GM19043 (cell line): ENCODE data around the gene C22orf23.
"Not testable (repeated sequence)": the region's sequence is repeated elsewhere in the genome, so short reads cannot be mapped to it uniquely, and the experiment has no call there.

Source experiments
- ATAC-seq: cut with Tn5 transposase; IDR thresholded peaks from one replicate; pipeline ENCODE4 v1.9.1; 2021; ENCODE audit warnings: low read depth; ENCODE audit not compliant: unreplicated experiment

C22orf23 gene

DNA sequence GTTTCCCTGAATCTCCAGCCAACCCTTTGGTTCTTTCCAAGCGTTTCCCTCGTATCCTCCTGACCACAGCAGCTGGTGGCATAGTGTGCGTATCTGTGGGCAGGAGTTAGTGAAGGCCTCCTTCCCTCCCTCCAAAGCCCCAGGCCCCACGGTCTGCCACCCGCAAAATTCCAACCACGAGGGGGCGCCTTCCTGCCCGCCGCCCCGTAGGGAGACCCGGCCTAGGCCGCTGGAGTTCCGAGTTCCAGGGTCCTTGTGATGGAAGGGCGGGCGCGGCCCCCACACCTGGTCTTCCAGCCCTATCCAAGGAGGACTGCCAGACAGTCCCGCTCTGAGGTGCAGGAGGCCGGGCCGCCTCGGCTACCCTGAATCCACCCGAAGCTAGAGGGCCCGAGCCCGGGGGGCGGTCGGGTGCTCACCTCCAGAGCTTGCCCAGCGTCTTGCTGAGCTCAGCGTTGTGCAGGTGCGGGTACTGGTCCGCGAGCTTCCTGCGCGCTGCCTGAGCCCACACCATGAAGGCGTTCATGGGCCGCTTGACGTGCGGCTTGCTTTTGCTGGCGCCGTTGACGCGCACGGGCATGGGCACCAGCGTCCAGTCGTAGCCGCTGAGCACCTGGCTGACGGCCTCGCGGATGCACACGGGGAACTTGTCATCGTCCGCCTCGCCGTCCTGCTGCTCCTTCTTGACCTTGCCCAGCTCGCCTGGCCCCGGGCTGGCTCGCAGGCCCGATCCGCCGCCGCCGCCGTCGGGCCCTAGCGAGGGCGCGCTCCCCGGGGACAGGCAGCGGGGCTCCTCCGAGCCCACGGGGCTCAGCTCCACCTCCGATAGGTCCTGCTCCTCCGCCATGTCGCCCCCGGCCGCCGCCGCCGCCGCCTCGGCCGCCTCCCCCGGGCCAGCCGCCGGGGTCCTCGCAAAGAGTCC is 29.8 kb upstream of the C22orf23 start:
- ATAC-seq: no peak

DNA sequence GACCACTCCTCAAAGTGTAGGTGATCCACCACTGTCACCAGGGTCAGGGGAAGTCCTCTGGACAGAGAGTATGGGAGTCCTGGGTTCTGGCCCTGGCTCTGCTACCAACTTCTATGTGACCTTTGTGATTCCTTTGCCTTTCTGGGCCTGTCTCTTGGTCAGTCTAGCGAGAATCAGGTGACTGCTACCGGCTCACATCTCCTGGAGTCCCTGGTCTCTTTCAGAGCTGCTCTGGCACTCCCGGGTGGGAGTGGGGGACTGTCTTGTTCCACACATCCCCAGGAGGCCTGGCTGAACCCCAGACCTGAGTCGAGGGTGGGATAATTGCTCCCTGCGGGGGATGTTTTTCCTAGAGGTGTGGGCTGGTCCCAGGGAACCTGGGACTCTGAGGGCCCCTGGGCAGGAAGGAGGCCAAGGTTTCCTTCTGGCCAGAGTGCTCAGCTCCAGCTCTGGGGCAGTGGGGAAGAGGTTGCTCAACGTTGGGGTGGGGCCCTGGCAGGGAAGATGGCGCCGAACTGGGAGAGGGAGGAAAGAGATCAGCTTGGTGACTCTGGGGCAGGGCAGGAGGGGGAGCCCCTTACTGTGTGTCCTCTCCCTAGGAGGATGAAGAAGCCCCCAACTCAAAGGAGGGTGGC is 28.9 kb upstream of the C22orf23 start:
- no peak for ATAC-seq

DNA sequence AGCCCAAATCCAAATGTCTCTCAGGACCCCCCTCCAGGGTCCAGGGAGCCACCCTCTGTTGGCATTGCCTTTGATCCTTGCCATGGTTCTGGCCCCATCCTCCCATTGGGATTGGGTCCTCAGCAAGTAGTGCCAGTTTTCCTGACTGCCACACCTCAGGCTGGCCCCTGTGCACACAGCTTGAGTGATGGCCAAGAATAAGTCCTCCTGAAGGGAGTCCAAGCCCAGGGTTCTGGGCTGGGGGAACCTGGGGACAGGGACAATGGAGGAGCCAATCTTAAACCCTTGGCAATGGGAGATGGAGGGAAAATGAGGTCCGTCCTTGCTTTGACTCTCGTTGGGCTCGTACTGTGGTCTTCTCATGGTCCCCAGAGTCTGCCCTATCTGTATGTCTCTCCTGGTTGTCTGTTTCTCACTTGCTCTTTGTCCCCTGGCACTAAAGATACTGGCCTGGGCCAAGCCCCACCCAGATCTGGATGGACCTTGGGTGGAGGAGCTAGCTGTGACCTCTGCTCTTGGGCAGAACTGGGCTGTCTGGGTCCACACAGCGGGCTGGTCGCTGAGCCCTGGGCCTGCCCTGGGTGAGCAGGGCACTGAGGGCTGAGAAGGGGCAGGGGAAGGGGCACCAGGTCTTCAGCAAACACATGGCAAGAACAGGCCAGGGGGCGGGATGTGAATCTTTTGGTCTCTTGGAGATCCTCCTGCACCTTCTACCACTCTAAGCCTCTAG is 28.0 kb upstream of the C22orf23 start:
- ATAC-seq: no peak

DNA sequence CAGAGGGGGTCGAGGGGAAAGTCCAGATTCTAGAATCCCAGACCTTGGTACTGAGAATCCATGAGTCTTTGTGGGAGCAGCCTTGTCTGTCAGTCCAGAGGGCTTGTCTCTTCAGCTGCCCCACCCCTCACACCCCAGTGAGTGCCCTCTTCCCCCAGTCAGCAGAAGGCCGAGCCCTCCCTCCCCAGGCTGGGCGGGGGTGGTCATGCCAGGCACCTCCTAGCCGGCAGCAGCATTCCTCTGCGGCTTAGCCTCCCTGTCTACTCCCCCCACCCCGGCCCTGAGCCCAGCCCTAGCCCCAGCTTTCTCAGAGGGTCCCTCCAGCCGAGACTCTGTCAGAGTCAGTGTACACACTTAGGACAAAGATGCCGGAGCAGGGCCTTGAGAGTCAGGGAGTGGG is 26.4 kb upstream of the C22orf23 start:
- no peak for ATAC-seq

DNA sequence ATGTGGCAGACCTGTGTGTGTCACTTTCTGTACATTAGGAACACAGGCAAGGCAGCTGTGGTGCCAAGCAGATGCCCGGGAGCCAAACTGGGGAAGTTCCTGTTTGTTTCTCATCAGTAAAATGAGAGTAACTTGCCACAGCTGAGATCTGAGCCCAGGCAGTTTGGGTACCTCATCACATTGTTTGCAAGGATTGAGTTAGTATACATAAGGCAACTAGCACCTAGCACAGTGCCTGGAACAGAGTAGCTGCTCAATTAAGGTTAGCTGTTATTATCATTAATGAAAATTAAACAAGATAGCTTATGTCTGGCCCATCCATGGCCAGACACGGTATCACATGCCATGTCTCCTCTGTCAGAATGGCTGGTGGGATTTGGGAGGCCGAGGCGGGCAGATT is 23.1 kb upstream of the C22orf23 start:
- no peak for ATAC-seq

DNA sequence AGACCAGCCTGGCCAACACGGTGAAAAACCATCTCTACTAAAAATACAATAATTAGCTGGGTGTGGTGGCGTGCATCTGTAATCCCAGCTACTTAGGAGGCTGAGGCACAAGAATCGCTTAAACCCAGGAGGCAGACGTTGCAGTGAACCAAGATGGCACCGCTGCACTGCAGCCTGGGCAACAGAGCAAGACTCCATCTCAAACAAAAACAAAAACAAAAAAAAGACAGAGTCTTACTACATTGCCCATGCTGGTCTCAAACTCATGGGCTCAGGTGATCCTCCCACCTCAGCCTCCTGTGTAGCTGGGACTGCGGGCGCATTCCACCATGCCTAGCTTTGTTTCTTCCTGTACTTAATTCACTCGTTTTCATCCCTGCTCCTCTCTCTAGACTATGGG is 22.6 kb upstream of the C22orf23 start:
- ATAC-seq: not testable (repeated sequence)

DNA sequence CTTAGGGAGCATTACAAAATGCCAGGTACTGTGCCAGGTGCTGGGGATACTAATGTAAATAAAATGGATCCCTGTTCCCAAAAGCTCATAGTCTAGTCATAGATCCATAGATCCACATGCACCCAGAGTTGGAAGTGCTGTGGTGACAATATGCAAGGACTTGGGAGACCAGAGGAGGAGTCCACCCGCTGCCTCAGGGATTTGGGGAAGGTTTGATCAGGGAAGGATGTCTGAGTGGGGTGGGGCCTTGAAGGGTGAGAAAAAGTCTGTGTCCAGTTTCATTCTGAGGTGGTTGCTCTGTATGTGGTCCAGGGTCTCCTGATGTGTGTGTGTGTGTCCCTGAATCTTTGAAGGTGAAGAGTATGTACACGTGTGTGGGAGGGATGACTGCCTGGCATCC is 21.8 kb upstream of the C22orf23 start:
- ATAC-seq: no peak

DNA sequence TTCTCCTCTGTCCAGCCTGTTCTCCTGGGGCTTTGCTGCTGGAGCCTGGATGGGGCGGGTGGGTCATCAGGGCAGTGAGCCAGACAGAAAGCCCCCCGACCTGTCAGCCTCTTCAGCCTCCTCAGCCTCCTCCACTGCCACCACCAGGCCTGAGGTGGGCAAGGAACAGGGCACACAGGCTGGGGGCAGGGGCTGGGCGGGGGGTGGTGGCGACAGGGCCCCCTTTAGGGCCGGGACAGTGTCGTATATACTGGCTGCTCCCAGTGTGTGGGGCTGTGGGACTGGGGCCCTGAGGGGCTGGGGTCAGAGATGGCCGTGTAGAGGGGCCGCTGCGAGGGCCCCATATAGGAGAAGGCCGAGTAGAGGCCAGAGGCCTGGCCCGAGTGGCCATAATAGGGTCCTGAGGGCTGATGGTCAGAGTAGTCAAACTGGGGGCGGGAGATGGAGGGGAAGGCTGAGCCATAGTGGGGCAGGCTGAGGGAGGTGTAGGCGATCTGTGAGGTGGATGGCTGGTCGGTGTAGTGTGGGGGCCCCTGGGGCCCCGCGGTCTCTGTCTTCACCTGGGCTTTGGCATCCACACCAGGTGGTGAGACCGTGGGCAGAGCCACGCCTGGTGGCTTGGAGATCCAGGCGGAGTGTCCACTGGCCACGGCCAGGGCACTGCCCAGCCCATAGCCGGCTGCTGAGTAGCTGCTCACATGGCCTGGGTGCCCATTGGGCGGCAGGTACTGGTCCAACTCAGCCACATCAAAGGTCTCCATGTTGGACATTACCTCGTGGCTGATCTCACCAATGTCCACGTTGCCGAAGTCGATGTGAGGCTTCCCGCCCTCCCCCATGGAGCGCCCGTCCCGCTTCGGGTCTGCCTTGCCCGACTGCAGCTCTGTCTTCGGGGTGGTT is 20.1 kb upstream of the C22orf23 start:
- no peak for ATAC-seq

DNA sequence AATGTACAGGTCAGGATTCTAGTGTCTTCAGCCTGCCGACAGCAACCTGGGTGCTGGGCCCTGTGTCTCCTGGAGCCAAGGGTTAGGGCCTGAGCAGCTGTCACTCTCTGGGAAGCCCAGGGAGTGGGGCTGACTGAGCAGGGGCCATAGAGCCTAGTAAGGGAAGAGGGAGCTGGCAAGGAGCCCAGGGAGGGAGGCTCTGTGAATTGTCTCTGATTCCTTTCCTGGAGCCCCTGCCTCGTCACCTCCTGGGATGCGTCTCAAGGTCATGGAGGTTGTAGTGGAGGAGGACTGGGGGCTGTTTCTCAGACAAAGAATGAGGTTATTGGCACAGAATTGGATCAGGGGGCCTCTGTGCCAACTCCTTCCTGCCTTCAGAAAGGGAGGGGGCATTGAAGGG is 19.1 kb upstream of the C22orf23 start:
- no peak for ATAC-seq

DNA sequence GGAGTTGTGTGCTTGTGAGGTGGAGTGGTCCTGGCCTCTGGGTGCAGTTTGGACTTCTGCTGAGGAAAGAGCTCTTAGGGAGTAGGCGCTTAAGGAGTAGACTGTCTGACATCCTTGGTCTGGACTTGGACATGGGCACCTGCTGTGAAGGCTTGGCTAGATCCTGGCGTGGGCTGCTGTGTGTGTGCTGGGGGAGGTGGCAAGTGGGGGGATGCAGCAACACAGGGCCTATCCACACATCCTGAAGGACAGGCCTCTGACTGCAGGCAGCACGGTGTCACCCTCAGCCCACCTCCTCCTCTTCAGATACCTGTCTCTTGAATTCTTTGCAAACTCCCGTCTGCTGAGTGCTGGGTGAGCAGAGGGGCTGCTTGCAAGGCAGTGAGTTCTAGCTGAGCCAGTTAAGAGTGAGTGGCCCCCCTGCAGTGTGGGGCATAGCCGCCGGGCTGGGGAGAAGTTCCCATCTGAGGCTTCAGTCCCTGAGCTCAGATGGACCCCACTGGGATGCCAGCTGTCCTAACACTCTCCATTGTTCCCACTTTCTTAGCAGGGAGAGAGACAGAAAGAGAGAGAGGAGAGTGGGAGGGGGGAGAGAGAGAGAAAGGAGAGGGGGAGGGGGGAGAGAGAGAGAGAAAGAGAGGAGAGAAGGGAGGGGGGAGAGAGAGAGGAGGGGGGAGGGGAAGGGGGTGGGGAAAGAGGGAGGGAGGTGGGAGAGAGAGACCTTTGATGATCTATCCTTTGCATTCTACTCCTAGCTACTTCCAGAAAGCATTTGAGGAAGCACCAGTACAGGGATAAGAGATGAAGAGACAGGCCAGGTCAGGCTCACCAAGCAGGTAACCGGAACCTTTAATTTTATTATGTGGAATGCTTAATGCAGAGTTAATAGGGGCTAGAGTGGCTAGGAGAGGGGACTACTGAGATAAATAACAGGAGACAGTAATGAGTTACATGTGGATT is 18.4 kb upstream of the C22orf23 start:
- no peak for ATAC-seq

DNA sequence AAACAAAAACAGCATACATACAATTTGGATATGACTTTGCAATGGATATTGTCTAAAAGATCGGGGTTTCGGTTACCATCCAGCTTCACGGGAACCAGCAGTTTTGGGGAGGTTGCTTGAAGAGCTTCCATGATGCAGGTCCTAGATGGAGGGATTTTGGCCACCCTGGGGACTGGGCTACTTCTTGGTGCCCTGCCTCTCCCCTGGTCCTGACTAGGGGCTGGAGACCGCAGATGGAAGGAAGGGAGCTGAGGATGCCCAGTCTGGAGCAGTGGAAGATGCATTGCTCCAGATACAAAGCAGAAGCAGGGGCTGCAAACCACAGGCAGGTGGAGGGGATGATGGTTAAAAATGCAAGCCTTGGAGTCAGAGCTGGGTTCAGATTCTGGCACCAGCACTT is 17.5 kb upstream of the C22orf23 start:
- no peak for ATAC-seq

DNA sequence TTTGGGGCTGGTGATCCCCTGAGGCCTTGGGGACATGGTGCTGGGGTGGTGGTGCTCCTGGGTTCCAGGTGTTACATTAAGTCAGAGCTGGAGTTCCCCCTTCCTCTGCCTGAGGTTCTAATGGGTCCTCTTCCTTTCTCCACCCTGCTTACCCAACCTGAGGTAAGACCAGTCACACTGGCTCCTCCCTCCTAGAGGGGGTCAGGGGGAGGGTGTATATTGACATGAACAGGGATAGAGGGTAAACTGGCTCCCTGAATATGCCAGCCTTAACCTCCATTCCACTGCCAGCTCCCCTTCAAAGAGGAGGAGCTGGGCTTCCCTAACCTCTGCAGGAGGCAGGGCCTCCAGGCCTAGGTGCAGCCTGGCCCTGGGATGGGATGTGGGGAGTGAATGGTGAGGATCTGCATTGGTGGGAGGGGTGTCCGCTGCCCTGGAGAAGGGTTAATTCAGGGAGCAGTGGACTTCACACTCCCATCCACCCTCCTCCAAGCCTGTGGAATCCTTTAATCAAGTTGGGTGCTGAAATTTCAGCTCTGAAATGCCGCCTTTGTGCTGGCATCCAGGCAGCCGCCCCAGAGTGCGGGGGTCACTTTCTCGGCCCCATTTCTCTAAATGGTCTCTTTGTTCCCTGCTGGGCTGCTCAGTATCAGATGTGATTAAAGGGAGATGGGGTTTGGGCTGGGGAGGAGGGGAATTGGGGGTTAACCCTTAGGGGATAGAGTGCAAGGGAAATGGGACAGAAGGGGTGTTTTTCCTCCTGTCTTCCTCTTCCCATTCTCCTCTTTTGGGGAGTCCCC is 15.3 kb upstream of the C22orf23 start:
- no peak for ATAC-seq

DNA sequence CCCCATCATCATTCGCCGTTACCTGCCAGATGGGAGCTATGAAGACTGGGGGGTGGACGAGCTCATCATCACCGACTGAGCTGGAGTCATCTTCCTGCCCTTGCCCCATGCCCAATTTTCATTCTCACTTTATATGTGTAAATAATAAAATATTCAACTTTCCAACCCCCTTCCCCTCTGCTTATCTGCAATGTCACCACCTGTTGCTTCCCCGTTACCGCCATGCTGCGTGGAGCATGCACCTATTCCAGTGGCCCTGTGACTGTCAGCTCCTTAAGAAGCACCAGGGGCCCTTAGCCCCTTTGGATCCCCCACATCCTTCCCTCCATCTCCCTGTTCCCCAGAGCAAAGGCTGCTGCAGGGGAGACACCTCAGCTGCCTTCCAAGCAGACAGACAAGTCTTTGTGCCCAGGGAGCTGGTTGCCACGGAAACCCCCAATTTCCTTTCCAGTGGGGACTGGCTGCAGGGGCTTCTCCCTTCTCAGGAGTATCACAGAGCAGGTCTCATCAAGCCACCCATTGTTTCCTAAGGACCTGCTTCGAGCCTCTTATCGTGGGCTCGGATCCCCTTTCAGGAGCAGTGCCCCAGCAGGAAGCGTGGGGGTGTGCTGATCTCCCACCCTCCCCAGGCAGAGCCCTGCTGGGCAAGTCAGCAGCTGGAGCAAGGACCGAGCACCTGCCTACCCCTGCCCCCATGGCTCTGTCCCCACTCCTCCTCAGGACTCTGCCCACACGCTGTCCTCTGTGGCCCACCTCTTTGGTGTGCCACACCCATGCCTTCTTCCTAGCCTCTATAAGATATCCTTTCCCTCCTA is 14.4 kb upstream of the C22orf23 start:
- no peak for ATAC-seq

DNA sequence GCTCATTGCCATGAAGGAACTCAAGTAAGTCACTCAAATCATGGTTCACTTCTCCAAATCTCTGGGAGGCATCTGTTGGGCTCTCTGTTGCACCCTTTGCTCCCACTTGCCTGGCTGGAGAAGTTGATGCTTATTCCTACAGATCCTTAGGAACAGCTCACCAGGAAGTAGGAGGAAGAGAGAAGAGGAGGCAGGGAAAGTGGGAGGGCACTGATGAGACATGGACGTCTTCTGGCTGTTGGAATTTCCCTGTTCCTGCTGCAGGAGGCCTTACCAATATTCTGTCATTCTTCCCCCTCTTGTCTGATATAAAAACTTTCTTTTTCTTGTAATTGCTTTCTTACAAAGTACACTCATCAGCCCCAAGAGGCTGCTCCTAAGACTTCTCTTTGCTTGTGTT is 13.7 kb upstream of the C22orf23 start:
- no peak for ATAC-seq

DNA sequence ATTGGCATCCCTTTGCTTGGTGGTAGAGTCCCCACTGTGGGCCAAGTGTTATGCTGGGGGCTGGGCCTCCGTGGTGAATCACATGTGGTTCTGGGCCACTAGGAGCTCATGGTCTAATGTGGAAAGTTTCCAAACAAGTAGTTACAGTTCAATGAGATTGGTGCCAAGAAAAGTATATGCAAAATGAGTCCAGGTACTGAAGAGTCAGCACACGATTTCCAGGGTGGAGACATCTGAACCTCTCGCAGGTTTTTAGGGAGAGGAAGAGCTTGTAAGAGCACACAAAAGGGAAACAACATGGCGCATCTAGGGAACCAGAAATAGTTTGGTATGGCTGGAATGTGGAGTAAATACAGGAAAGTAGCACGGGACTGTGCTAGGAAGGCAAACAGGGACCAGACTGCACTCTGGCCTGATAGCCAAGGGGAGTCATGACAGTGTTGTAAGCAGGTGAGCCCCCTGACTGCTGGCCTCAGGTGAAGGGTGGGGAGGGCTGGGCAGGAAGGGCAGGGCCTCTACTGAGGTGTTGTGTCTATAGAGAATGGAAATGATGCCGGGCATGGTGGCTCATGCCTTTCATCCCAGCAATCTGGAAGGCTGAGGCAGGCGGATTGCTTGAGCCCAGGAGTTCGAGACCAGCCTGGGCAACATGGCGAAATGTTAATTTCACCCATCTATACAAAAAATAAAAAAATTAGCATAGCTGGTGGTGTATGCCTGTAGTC is 12.7 kb upstream of the C22orf23 start:
- no peak for ATAC-seq

DNA sequence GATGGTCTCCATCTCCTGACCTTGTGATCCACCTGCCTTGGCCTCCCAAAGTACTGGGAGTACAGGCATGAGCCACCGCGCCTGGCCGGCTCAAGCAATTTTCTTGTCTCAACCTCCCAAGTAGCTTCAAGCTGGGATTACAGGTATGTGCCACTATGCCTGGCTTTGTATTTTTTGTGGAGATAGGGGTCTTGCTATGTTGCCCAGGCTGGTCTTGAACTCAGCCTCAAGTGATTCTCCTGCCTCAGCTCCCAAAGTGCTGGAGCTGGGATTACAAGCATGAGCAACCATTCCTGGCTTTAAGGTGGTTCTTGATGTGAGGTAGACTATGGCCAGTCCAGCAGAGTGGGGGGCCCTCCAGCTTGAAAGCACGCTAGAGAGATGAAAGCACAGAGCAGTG is 7.7 kb upstream of the C22orf23 start:
- ATAC-seq: no peak

DNA sequence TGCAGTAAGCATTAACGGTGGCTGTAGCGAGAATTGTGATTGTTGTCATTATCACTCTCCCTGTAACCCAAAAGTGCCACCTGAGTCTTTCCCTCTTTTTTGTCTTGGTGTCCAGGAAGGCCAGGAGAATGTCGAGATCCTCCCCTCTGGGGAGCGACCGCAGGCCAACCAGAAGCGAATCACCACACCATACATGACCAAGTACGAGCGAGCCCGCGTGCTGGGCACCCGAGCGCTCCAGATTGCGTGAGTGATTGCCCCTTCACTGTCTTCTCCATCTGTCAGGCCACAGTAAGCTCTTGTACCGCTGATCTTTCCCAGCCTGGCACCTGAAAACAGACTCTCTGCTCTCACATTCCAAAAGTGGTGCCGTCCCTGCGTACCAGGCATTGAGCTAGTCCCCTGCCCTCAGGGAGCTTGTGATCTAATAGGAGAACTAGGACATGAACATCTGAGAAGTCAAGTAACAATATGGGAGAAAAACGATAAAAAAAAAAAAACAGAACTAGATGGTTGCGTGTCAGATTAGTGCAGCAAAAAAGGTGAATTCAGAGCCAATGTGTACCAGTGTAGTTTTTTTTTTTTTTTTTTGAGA is 5.9 kb upstream of the C22orf23 start:
- no peak for ATAC-seq
